GM21528 (cell line): ENCODE data around the gene RHNO1.
"Not testable (repeated sequence)": the region's sequence is repeated elsewhere in the genome, so short reads cannot be mapped to it uniquely, and the experiment has no call there.

ENCODE experiments used
- ATAC-seq: cut with Tn5 transposase; IDR thresholded peaks from one replicate; pipeline ENCODE4 v1.9.1; 2021; ENCODE audit warnings: mild to moderate bottlenecking, moderate library complexity; ENCODE audit not compliant: unreplicated experiment, low FRiP score

Gene RHNO1

DNA sequence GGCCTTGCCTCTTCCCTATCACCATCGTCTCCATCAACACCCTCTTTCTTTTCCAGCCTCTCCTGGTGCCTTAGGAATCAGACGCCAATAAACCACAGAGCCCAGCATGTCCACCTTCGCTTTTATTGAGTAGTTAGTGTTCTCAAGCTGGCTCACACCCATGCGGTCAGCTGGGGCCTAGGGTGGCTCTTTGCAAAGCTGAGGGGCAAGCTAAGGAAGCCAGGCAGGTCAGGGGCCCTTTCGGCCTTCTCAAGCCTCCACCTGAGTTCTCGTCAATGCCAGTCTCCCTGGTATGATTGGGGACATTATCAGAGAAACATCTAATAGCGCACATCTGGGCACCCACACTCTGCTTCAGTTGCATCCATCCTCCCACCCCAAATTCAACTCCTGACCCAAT lies 19.4 kb upstream of the RHNO1 start:
- ATAC-seq: no peak

DNA sequence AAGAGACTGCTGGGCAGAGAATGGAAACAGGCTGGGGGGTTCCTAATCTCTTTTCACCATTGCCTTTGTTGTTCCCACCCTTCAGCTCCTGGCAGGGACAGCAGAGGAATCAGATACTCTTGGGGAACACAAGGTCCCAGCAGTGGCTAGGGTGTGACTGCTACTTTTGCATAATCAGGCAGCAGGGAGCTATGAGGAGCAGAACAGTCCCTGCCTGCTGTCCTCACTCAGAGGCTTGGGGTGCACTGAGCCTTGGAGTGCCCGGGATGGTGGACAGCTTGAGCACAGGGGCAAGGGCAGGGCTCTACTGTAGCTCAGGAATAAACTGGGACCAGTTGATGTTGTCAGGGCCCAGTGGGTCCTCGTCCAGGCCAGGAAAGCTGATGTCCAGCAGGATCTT lies 18.7 kb upstream of the RHNO1 start:
- ATAC-seq: no peak

DNA sequence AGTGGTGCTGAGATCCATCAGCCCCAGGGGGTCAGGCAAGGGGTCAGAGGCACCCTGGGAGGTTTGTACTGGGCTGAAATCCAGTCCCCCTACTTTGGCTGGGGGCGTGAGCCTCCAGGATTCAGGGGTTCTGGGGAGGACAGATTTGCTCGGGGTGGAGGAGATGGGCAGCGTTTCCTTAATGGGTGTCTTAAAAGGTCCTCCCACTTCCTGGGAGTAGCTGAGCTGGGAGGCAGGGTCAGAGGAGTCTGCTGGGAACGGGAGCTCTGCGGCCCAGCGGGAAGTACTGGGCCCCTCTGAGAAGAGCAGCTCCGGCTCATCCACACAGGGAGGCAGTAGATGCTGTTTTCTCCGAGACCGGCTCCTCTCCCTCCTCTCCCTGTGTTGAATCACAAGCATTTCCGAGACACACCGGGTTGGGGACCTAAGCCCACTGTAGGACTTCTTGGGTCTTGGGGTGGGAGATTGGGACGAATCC lies 18.0 kb upstream of the RHNO1 start:
- no peak for ATAC-seq

DNA sequence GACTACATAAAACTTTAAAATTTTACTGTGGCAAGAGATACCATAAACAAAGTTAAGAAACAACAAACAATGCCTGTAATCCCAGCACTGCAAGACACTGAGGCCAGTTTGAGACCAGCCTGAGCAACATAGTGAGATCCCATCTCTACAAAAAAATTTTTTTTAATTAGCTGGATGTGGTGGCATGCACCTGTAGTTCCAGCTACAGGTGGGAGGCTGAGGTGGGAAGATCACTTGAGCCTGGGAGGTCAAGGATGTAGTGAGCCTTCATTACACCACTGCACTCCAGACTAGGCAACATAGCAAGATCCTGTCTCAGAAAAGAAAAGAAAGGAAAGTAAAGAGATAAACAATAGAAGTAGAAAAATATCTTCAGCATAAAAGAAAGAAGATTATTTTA lies 16.9 kb upstream of the RHNO1 start:
- ATAC-seq: no peak

DNA sequence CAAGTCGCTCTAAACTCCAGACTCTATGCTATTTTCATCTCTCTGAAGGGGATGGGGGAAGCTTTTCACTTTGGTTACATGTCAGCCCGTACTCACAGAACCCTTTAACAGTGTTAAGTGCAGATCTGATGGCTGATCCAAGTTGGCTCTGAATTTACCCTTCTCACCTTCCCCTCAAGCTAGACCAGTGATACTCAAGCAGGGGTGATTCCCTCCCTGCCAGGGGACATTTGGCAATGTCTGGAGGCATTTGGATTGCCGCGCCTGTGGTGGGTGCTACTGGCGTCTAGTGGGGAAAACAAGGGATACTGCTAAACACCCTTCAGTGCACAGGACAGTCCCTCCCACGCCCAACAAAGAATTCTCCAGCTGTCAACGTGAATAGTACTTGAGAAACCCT lies 14.1 kb upstream of the RHNO1 start:
- ATAC-seq: no peak

DNA sequence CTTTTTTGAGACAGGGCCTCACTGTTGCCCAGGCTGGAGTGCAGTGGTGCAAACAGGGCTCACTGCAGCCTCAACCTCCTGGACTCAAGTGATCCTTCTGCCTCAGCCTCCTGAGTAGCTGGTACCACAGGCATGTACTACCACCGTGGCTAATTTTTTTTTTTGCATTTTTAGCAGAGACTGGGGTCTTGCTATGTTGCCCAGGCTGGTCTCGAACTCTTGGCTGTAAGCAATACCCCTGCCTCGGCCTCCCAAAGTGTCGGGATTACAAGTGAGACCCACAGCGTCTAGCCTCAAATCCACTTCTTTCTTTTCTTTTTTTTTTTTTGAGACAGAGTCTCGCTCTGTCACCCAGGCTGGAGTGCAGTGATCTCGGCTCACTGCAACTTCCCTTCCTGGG lies 13.6 kb upstream of the RHNO1 start:
- ATAC-seq: not testable (repeated sequence)

DNA sequence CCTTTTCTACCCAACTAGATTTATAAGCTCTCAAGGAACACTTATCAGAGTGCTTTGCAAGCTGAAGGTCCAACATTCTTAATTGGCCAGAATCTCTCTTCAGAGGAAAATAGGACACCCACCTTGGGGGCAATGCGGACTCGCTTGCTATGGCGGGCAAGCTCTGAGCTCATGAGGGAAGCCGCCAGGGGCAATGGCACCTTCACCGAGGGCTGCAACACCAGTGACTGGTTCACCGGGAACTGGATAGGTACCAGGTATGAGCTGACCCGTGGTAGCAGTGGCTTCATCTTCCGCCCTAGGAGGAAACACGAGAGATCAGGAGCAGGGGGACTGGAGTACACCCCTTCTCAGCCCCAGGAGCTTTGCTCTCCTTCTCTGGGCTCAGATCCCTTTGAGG lies 12.8 kb upstream of the RHNO1 start:
- no peak for ATAC-seq

DNA sequence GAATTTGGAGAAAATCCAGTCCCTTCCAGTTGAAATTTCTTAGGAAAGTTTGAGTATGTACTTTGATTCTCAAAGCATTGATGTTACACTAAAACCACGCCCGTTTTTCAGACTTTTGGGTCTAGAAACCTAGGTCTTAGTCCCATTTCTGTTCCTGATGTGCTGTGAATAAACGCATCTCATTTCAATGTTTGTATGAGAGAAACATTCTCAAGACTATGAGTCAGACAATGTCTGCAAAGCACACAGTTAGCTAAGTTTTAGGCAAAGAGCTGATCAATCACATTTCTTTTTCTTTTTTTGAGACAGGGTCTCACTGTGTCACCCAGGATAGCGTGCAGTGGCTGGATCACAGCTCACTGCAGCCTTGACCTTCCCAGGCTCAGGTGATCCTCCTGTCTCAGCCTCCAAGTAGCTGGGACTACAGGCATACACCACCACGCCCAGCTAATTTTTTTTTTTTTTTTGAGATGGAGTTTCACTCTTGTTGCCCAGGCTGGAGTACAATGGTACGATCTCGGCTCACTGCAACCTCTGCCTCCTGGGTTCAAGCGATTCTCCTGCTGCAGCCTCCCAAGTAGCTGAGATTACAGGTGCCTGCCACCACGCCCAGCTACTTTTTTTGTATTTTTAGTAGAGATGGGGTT lies 7.9 kb upstream of the RHNO1 start:
- ATAC-seq: not testable (repeated sequence)

DNA sequence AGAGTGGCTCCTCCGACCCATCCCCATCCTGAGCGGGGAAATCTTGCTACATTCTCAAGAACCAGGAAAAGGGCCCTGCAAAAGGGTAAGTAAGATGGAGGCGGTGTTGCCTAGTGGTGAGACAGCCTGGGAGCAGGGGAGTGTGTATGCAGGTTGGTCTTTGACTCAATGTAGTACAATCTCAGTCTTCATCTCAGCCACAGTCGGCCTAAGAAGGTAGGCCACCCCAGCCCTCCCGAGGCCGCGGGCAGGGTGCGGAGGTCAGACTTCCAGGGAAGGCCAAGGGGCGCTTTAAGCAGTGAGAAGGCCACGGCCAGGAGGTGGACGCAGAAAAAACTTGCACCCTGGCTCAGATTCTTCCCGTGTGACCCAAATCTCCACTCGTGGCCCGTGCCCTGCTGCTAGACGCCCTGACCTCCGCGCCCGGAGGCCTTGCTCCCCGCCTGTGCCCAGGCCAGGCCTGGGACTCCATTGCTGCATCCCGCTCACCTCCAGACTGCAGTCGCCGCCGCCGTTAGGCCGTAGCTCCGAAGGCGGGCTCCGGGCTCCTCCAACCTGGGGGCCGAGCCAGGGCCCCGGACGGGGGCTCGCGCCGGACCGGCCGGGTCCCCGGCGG lies 484 bp upstream of the RHNO1 start:
- peak; percentile 42 for ATAC-seq

DNA sequence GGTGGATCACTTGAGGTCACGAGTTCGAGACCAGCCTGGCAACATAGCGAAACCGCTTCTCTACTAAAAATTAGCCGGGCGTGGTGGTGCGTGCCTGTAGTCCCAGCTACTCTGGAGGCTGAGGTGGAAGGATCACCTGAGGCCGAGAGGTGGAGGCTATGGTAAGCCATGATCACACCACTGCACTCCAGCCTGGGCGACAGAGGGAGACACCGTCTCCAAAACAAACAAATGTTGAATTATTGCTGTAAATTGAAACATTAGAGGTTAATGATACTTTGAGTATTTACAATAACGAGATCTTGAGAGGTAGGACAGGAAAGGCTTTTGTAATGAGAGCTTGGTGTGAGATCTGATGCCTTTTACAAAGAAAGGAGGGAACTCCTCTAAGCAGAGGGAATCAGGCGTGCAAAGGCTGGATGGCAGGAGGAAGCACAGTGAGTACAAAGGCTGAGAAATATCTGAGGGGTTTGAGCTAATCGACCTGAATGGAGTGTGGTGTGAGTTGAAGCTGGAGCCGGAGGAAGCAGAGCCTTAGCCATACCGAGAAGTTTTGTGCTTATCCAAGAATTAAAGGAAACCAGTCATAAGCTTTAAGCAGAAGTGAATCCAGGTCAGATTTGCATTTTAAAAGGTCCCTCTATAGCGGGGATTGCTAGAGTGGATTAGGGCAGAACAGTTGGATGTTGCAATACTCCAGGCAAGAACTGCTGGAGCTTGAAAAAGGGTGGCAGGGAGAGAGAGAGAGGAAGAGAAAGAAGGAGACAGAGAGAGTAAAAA lies 1.1 kb downstream of the RHNO1 start:
- ATAC-seq: no peak

DNA sequence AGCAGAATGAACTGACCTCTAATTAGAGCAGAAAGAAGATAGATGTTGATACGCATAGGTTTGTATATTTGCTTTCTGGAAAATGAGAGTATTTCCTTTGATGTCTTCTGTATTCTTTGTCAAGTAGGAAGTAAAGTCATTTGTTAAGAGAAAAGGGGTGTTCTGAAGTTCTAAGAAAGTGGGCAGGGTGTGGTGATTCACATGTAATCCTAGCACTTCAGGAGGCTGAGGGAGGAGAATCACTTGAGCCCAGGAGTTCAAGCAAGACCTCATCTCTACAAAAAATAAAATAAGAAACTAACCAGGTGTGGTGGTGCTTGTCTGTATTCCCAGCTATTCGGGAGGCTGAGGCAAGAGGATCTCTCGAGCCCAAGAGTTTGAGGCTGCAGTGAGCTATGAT lies 2.8 kb downstream of the RHNO1 start:
- ATAC-seq: no peak

DNA sequence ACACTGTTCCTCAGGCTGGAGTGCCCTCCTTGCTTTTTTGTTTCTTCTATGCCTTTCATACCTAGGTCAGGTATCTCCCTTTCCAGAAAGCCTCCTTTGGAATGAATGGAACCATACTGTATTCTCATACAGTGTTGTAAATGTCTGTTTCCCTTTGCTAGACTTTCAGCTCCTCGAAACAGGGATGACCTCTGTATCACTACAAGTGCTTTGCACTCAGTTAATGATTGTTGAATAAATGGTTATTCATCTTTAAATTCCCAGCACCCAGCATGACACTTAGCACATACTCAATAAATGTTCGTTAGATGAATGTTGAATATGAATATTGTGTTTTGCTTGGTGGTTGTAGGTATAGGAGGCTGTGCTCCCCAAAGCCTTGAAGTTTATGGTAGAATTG lies 7.8 kb downstream of the RHNO1 start:
- ATAC-seq: no peak

DNA sequence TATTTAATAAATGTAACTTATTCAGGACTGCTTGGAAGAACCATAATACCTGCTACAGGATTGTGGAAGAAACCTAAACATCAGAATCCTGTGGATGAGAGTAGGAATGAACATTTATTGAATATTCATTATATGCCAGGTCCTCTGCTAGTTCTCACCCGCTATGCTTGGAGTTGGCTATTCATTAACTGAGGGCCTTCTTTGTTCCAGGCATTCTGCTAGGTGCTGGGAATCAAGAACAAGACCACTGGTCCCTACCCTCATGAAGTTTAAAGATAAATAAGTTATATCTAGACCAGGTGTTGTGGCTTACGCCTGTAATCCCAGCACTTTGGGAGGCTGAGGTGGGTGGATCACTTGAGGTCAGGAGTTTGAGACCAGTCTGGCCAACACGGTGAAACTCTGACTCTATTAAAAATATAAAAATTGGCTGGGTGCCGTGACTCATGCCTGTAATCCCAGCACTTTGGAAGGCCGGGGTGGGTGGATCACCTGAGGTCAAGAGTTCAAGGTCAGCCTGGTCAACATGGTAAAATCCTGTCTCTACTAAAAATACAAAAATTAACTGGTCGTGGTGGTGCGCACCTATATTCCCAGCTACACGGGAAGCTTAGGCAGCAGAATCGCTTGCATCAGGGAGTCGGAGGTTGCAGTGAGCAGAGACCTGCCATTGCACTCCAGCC lies 9.9 kb downstream of the RHNO1 start:
- no peak for ATAC-seq

DNA sequence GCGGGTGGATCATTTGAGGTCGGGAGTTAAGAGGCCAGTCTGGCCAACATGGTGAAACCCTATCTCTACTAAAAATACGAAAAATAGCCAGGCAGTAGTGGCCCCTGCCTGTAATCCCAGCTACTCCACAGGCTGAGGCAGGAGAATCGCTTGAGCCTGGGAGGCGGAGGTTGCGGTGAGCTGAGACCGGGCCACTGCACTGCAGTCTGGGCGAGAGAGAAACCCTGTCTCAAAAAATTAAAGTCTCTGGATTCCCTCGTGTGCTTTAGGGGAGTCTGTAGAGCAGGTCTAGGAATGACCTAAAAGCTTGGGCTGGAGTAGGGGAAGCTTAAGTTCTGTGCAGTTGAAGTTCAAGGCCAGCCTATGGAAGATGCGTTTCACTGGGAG lies 13.0 kb downstream of the RHNO1 start:
- ATAC-seq: no peak

DNA sequence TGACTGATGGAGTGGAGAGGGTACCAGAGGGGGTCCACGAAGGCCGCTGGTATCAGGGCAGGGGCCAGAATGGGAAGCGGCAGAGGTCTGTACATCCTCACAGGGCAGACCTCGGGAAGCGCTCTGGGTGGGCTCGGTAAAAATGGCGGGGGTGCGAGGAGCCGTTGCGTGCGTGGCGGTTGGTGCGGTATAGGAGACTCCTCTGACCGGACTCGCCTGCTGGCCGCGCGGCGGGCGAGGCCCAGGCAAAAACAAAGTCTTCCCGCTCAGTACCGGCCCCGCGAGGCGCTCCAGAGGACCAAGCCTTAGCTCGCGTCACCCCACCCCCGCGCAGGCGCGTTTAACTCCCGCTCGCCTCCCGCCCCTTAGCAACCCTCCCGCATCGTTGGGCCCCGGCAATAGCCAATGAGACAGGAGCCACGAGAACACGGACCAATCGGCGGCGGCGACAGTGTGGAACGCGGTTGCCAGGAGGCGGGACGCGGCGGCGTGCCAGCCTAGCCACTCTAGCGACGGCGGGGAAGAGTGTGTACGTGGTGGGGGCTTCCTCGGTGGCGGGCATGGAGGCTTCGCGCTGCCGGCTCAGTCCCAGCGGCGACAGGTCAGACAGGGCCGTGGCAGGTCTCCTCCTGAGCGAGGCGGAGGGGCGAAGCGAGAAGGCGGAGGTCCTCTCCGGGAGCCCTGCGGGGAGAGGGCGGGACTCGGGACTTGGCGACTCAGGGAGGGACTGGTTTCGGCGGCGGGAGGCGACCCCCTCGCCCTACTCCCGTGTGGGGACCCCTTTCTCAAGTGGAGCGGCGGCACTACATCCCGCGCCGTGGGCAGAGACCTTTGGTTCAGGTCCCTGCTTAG lies 13.6 kb downstream of the RHNO1 start, which contains the start of gene TULP3:
Gene TULP3 (plus strand): TSS at position 504 of the 852 bp plus-strand sequence. CDS start 57 bp downstream, at position 561.
- ATAC-seq: peak; percentile 97

DNA sequence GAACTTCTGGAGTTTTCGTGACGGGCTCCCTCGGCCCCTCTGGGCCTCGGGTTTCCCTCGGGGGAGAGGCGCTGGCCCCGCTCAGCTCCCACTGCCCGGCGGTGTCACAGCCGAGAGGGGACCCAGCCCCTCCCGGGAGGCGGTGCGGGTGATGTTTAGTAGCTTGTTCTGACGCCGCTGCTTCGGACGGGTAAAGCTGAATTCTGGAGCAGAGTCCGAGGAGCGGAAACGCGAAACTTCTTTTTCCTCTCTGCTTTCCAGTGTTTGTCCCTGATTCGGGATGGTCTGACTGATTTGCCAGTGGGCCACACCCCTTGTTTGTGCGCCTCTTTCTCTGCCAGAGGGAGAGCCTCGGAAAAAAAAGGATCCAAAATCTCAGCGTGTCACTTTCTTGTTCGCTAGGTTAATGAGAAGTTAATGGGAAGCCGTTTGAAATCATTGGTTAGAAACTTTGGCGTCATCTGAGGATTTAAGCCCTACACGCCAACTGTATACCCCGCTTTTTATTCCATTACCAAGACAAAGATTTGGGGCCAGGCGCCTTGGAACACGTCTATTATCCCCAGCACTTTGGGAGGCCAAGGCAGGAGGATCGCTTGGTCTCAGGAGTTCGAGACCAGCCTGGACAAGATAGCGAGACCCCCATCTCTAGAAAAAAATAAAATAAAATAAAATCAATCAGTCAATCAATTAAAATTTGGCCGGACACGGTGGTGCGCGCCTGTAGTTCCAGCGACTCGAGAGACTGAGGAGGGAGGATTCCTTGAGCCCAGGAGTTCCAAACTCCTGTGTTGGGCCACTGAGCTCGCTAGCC lies 14.4 kb downstream of the RHNO1 start:
- ATAC-seq: no peak

DNA sequence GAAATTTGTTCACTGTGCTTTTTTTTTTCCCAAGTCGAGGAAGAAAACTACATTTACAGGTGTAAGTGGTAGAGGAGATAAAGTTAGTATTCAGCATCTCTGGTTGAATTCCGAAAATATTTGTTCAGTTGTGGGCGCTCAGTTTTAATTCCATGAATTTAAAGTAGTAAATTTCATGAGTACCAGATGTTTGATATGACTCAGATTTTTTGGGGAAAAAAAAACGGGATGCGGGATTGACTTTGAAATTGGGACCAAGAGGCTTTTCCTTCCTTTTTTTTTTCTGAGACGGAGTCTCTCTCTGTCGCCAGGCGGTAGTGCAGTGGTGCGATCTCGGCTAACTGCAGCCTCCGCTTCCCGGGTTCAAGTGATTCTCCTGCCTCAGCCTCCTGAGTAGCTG lies 15.2 kb downstream of the RHNO1 start:
- ATAC-seq: no peak

DNA sequence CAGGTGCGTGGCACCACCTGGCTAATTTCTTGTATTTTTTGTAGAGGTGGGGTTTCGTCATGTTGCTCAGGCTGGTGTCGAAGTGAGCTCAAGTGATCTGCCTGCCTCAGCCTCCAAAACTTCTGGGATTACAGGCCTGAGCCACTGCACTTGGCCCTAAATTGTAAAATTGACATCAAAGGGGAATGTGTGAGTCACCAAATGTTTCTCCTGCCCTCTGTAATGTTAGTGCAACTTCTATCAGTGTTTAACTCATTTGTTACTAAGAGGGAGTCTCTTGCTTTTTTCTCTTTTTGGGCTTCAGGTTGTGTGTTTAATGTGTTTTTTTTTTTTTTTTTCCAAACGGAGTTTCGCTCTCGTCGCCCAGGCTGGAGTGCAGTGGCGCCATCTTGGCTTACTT lies 16.0 kb downstream of the RHNO1 start:
- no peak for ATAC-seq

DNA sequence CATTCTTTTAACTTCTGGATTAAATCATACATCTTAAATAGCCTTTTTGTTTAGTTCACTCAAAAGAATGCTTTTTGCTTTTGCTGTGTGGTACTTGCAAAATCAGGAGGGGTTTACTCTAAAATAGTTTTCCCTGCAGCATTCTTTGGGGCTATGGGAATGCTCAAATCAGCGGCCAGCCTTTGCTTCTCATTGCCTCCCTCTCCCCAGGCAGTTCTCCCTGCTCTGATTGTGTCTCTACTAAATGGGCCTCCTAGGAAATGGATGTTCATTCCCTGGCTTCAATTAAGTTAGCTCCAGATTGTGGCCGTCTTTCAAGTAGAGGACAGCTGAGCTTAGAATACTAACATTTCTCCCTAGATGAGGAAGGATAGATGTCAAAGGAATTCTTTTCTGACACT lies 18.0 kb downstream of the RHNO1 start:
- no peak for ATAC-seq
